Nephron progenitor cell (in vitro differentiated cells): ENCODE data around the gene KIRREL1.

ENCODE experiments used
- DNase-seq: peaks from one replicate; pipeline ENCODE4 v3.0.0; 2021
- H3K27ac Mint-ChIP-seq: 2 replicates; pipeline ENCODE4 v1.8.0; 2021; ENCODE audit warnings: mild to moderate bottlenecking, moderate library complexity, mixed read lengths
- H3K27me3 Mint-ChIP-seq: 2 replicates; pipeline ENCODE4 v1.8.0; 2021; ENCODE audit warnings: mild to moderate bottlenecking, low read depth, mixed read lengths; ENCODE audit not compliant: poor library complexity
- H3K36me3 Mint-ChIP-seq: 2 replicates; pipeline ENCODE4 v1.8.0; 2021; ENCODE audit warnings: low read depth, mixed read lengths
- H3K4me1 Mint-ChIP-seq: 2 replicates; pipeline ENCODE4 v1.8.0; 2021; ENCODE audit warnings: mixed read lengths
- H3K4me3 Mint-ChIP-seq: 2 replicates; pipeline ENCODE4 v1.8.0; 2021; ENCODE audit warnings: mild to moderate bottlenecking, moderate library complexity, mixed read lengths
- H3K9me3 Mint-ChIP-seq: 2 replicates; pipeline ENCODE4 v1.8.0; 2021; ENCODE audit warnings: mild to moderate bottlenecking, moderate library complexity, mixed read lengths
- CTCF ChIP-seq: fragments of 200-600 bp; sonication (generic); IDR thresholded peaks from 2 replicates; pipeline ENCODE4 v1.5.0; 2021; ENCODE audit warnings: antibody characterized with exemption

Gene KIRREL1

GRCh38 chr1:157984469-157984868 lies 9.0 kb upstream of the KIRREL1 start:
- no peak overlapping the region for H3K27ac Mint-ChIP-seq

GRCh38 chr1:157985473-157985872 lies 8.0 kb upstream of the KIRREL1 start:
- TF ChIP-seq CTCF = no peak
- peaks cover 23% of the 10 kb centered on the region for H3K4me1 Mint-ChIP-seq

More at GRCh38 chr1:157984469-157984868, 9.0 kb upstream of the KIRREL1 start:
- Mint-ChIP-seq H3K9me3 (no peaks in the 10 kb centered on the region), H3K27me3 (peaks cover 33% of the 10 kb centered on the region), H3K36me3 (no peaks in the 10 kb centered on the region), H3K4me3 (no peak overlapping the region), H3K4me1 (peaks cover 23% of the 10 kb centered on the region)
- DNase-seq = no peak
- no peak for TF ChIP-seq CTCF

GRCh38 chr1:157988002-157988401 lies 5.4 kb upstream of the KIRREL1 start:
- H3K27me3 Mint-ChIP-seq = peaks cover 58% of the 10 kb centered on the region
- no peak overlapping the region for H3K27ac Mint-ChIP-seq
- no peak for TF ChIP-seq CTCF
- no peaks in the 10 kb centered on the region for H3K9me3 Mint-ChIP-seq
- H3K4me3 Mint-ChIP-seq = no peak overlapping the region
- peaks cover 35% of the 10 kb centered on the region for H3K4me1 Mint-ChIP-seq
- H3K36me3 Mint-ChIP-seq = no peaks in the 10 kb centered on the region
- DNase-seq = no peak

More at GRCh38 chr1:157985473-157985872, 8.0 kb upstream of the KIRREL1 start:
- DNase-seq = no peak
- H3K4me3 Mint-ChIP-seq = no peak overlapping the region
- peaks cover 40% of the 10 kb centered on the region for H3K27me3 Mint-ChIP-seq
- H3K9me3 Mint-ChIP-seq = no peaks in the 10 kb centered on the region
- no peaks in the 10 kb centered on the region for H3K36me3 Mint-ChIP-seq
- H3K27ac Mint-ChIP-seq = no peak overlapping the region

- Mint-ChIP-seq H3K4me1 (peaks cover 46% of the 10 kb centered on the region), H3K27me3 (peaks cover 45% of the 10 kb centered on the region), H3K9me3 (no peaks in the 10 kb centered on the region), H3K36me3 (no peaks in the 10 kb centered on the region), H3K27ac (no peak overlapping the region), H3K4me3 (peak overlapping the region; percentile 88)
- TF ChIP-seq CTCF = peak; percentile 91
- peak; percentile 78 for DNase-seq
Observed at GRCh38 chr1:157992031-157992832, 1.2 kb upstream of the KIRREL1 start.

- H3K9me3 Mint-ChIP-seq = no peaks in the 10 kb centered on the region
- no peak for DNase-seq
- H3K36me3 Mint-ChIP-seq = no peaks in the 10 kb centered on the region
- H3K4me3 Mint-ChIP-seq = peak overlapping the region; percentile 88
- H3K27me3 Mint-ChIP-seq = peaks cover 42% of the 10 kb centered on the region
- H3K27ac Mint-ChIP-seq = peak overlapping the region; percentile 92
- no peak for TF ChIP-seq CTCF
- H3K4me1 Mint-ChIP-seq = peaks cover 49% of the 10 kb centered on the region
Observed at GRCh38 chr1:157992833-157993146, 655 bp upstream of the KIRREL1 start.
